ENCODE measurements around the gene EIF3M.
"Not testable (repeated sequence)": the region's sequence is repeated elsewhere in the genome, so short reads cannot be mapped to it uniquely, and the experiment has no call there.

EIF3M gene

GRCh38 chr11:32597921-32598320 lies 14.3 kb downstream of the EIF3M start:
- no peak for DNase-seq

- DNase-seq, result no peak
Observed at GRCh38 chr11:32602657-32603415, 19.2 kb downstream of the EIF3M start.

- DNase-seq, result no peak
Observed at GRCh38 chr11:32606220-32606619, 22.6 kb downstream of the EIF3M start.

GRCh38 chr11:32608826-32609225 lies 25.2 kb downstream of the EIF3M start:
- DNase-seq, result not testable (repeated sequence)

GRCh38 chr11:32610797-32611352 lies 27.2 kb downstream of the EIF3M start:
- DNase-seq, result no peak

- DNase-seq, result no peak
Observed at GRCh38 chr11:32613500-32614151, 30.0 kb downstream of the EIF3M start.

- DNase-seq, result no peak
Observed at GRCh38 chr11:32615422-32615821, 31.8 kb downstream of the EIF3M start.

- DNase-seq, result no peak
Observed at GRCh38 chr11:32616903-32617302, 33.3 kb downstream of the EIF3M start.

GRCh38 chr11:32630844-32631243 lies 47.2 kb downstream of the EIF3M start:
- DNase-seq, result no peak

GRCh38 chr11:32635819-32636218 lies 52.2 kb downstream of the EIF3M start:
- no peak for DNase-seq

- DNase-seq, result no peak
Observed at GRCh38 chr11:32641361-32641760, 57.7 kb downstream of the EIF3M start.

- DNase-seq, result no peak
Observed at GRCh38 chr11:32643526-32643925, 59.9 kb downstream of the EIF3M start.

All from SHP77 treated with DMSO at 0.1 percent for 48 hours (cell line).